ENCODE measurements around the gene EPB41L2. TPM values are rescaled to one million over a fixed set of nuclear protein-coding genes. Genes with fewer than 3 reads are reported as not detected.
"Not testable (repeated sequence)": the region's sequence is repeated elsewhere in the genome, so short reads cannot be mapped to it uniquely, and the experiment has no call there.

The EPB41L2 gene
- total RNA-seq, 1 experiment from 2014 or later, result 22.5 TPM

DNA sequence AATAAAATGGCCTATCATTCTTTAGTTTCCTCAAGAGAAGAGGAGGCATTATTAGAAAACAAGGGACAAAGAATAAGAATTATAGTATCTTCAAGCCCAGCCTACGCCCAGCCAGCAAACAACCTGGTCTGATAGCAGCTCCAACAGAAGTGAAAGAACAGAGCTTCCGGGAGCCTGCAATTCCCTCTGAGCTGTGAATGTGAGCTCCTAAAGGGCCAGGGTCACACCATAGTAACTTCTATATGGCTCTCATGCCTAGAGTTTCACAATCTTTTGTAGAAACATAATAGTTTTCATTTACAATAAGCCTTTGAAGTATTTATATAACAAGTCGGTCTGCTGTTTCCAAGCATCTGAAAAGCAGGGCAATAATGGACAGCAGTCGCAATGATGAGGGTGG is 119.3 kb downstream of the EPB41L2 start:
- POLR2A ChIA-PET, result no interaction called here
- intact Hi-C loops (cut with micrococcal nuclease), result no loop called here
- BruUV-seq (replicated peaks), result no TSS peak
- Mint-ChIP-seq H3K4me3 (ENCODE audit: unreplicated experiment) (no peak overlapping the region), H3K36me3 (ENCODE audit: insufficient read depth, unreplicated experiment) (no peaks in the 10 kb centered on the region), H3K27ac (ENCODE audit: low read depth, unreplicated experiment) (no peak overlapping the region), H3K4me1 (ENCODE audit: insufficient read depth, unreplicated experiment) (no peaks in the 10 kb centered on the region), H3K9me3 (ENCODE audit: unreplicated experiment) (no peaks in the 10 kb centered on the region), H3K27me3 (ENCODE audit: insufficient read depth, unreplicated experiment) (no peaks in the 10 kb centered on the region)
- no peak for DNase-seq (ENCODE audit: unreplicated experiment)
- TF ChIP-seq, protein P1, sequence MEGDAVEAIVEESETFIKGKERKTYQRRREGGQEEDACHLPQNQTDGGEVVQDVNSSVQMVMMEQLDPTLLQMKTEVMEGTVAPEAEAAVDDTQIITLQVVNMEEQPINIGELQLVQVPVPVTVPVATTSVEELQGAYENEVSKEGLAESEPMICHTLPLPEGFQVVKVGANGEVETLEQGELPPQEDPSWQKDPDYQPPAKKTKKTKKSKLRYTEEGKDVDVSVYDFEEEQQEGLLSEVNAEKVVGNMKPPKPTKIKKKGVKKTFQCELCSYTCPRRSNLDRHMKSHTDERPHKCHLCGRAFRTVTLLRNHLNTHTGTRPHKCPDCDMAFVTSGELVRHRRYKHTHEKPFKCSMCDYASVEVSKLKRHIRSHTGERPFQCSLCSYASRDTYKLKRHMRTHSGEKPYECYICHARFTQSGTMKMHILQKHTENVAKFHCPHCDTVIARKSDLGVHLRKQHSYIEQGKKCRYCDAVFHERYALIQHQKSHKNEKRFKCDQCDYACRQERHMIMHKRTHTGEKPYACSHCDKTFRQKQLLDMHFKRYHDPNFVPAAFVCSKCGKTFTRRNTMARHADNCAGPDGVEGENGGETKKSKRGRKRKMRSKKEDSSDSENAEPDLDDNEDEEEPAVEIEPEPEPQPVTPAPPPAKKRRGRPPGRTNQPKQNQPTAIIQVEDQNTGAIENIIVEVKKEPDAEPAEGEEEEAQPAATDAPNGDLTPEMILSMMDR (IDR thresholded peaks at IDR 0.05; ENCODE audit: unreplicated experiment), result no peak
- CTCF ChIA-PET, result no interaction called here

DNA sequence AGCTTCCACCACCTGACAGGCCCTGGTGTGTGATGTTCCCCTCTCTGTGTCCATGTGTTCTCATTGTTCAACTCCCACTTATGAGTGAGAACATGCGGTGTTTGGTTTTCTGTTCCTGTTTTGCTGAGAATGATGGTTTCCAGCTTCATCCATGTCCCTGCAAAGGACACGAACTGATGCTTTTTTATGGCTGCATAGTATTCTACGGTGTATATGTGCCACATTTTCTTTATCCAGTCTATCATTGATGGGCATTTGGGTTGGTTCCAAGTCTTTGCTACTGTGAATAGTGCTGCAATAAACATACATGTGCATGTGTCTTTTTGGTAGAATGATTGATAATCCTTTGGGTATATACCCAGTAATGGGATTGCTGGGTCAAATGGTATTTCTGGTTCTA is 120.3 kb downstream of the EPB41L2 start:
- CTCF ChIA-PET, result not testable (repeated sequence)

DNA sequence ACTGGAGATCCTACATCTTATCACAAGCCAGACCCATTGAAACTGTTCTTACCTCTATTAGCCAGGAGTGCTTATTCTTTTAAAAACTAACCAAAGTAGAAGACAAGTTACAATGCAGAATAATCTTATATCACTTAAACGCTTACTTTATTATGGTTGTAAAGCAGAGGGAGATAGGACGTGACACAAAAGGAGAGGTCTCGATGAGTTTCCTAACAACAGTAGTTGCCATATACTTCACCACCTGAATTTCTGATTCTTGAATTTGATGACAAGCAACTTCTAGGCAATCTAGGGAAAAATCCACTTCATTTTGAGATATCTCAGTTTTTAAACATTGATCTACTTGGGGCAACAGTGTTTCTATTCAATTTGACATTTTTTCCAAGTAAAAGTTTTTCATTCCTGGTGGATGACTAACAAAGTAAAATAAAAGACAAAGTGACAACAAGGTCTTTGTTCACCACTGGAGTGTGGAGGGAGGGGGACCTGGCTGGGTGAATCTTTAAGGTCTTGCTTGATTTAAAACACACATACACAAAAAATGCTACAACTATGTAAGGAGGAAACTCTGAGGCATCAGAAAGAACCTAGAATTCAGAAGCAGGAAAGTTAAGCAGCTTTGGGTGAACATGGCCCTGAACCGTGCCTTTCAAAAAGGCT is 125.0 kb downstream of the EPB41L2 start:
- no TSS peak for BruUV-seq (replicated peaks)
- no peak for DNase-seq (ENCODE audit: unreplicated experiment)
- no peaks in the 10 kb centered on the region for H3K36me3 Mint-ChIP-seq (ENCODE audit: insufficient read depth, unreplicated experiment)
- TF ChIP-seq, protein P1 (IDR thresholded peaks at IDR 0.05; ENCODE audit: unreplicated experiment), result no peak
- no peaks in the 10 kb centered on the region for H3K4me1 Mint-ChIP-seq (ENCODE audit: insufficient read depth, unreplicated experiment)
- CTCF ChIA-PET, result no interaction called here
- no peak overlapping the region for H3K4me3 Mint-ChIP-seq (ENCODE audit: unreplicated experiment)
- intact Hi-C loops (cut with micrococcal nuclease), result no loop called here
- no peak overlapping the region for H3K27ac Mint-ChIP-seq (ENCODE audit: low read depth, unreplicated experiment)
- POLR2A ChIA-PET, result no interaction called here
- H3K9me3 Mint-ChIP-seq (ENCODE audit: unreplicated experiment), result no peaks in the 10 kb centered on the region
- no peaks in the 10 kb centered on the region for H3K27me3 Mint-ChIP-seq (ENCODE audit: insufficient read depth, unreplicated experiment)

More for the DNA sequence above, 120.3 kb downstream of the EPB41L2 start:
- intact Hi-C loops (cut with micrococcal nuclease); H3K27ac Mint-ChIP-seq (ENCODE audit: low read depth, unreplicated experiment); H3K36me3 Mint-ChIP-seq (ENCODE audit: insufficient read depth, unreplicated experiment); H3K4me1 Mint-ChIP-seq (ENCODE audit: insufficient read depth, unreplicated experiment); H3K4me3 Mint-ChIP-seq (ENCODE audit: unreplicated experiment); BruUV-seq (replicated peaks); DNase-seq (ENCODE audit: unreplicated experiment); H3K27me3 Mint-ChIP-seq (ENCODE audit: insufficient read depth, unreplicated experiment); H3K9me3 Mint-ChIP-seq (ENCODE audit: unreplicated experiment); POLR2A ChIA-PET: not testable (repeated sequence)

DNA sequence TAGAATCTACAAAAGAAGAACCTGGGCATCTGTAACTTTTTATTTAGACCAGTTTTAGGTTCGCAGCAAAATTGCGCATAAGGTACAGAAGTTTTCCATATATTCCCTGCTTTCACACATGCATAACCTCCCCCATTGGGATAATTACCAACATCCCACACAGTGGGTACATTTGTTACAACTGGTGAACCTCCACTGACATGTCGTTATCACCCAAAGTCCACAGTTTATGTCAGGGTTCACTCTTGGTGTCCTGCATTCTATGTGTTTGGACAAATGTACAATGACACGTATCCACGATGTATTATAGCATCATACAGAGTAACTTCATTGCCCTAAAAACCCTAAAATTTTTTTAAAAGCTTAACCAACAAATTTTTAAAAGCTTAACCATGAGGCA is 126.1 kb downstream of the EPB41L2 start:
- BruUV-seq (replicated peaks), result no TSS peak
- H3K27me3 Mint-ChIP-seq (ENCODE audit: insufficient read depth, unreplicated experiment), result no peaks in the 10 kb centered on the region
- H3K9me3 Mint-ChIP-seq (ENCODE audit: unreplicated experiment), result no peaks in the 10 kb centered on the region
- TF ChIP-seq, protein P1 (IDR thresholded peaks at IDR 0.05; ENCODE audit: unreplicated experiment), result no peak
- no peak overlapping the region for H3K27ac Mint-ChIP-seq (ENCODE audit: low read depth, unreplicated experiment)
- ChIA-PET CTCF (interaction anchor here (0.6 kb wide), 2 partner anchors 10 kb away, joined by 3 to 4 read pairs; no protein-coding TSS in a partner anchor), POLR2A (no interaction called here)
- intact Hi-C loops (cut with micrococcal nuclease), result no loop called here
- no peak for DNase-seq (ENCODE audit: unreplicated experiment)
- no peaks in the 10 kb centered on the region for H3K36me3 Mint-ChIP-seq (ENCODE audit: insufficient read depth, unreplicated experiment)
- no peaks in the 10 kb centered on the region for H3K4me1 Mint-ChIP-seq (ENCODE audit: insufficient read depth, unreplicated experiment)
- no peak overlapping the region for H3K4me3 Mint-ChIP-seq (ENCODE audit: unreplicated experiment)
